ENCODE measurements around the gene TMPRSS12.

DNA sequence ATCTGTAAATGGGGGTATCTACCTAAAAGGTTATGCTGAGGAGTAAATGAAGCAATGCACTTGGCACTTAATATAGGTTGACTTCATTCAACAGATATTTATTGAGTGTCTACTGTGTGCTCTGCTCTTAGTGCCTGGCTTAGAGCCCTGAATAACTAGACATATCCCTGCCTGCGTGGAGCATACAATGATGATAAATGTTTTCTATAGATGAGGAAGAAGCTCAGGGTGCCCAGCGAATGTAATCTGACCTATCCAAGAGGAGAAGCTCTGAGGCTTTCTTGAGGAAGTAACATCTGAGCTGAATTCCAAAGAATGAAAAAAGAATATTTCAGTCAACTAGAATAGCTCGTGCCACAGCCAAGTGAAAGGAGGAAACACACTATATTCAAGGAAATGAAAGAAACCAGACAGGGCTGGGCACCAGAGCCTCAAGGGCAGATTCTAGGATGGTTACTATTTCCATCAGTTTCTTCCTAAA is 91.7 kb downstream of the TMPRSS12 start:
- TF ChIP-seq, protein P1, sequence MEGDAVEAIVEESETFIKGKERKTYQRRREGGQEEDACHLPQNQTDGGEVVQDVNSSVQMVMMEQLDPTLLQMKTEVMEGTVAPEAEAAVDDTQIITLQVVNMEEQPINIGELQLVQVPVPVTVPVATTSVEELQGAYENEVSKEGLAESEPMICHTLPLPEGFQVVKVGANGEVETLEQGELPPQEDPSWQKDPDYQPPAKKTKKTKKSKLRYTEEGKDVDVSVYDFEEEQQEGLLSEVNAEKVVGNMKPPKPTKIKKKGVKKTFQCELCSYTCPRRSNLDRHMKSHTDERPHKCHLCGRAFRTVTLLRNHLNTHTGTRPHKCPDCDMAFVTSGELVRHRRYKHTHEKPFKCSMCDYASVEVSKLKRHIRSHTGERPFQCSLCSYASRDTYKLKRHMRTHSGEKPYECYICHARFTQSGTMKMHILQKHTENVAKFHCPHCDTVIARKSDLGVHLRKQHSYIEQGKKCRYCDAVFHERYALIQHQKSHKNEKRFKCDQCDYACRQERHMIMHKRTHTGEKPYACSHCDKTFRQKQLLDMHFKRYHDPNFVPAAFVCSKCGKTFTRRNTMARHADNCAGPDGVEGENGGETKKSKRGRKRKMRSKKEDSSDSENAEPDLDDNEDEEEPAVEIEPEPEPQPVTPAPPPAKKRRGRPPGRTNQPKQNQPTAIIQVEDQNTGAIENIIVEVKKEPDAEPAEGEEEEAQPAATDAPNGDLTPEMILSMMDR (conservative IDR thresholded peaks at IDR 0.05; ENCODE audit: low read depth, low read length), result no peak
- TF ChIP-seq EZH2 (IDR thresholded peaks at IDR 0.05; ENCODE audit: borderline replicate concordance, low read depth, low read length, poor library complexity, severe bottlenecking), result no peak
